ENCODE data around the gene RRP1.

DNA sequence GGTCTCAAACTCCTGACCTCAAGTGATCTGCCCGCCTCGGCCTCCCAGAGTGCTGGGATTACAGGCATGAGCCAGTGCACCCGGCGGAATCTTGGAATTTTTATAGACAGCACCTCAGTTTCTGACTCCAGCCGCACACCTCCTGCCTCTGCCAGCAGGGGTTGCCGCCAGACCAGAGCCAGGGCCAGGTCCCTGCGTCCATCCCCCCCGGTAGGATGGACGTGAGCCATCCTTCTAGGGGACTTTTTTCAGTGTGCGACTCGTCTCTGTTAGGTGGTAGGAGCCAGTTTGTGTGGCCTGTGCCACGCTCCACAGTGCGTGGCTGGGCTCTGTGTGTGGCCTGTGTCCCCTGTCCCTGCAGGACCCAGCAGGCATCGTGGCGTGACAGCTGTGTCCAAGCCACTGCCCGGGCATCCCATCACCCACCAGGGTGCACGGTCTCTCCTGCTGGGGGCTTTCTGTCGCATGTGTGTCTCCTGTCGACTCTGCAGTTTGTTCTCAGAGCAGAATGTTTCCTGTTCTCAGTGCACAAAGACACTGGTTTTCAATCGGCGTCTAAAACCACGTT is 28.9 kb upstream of the RRP1 start:
- TF ChIP-seq ZNF274 (IDR thresholded peaks at IDR 0.05; ENCODE audit: low read depth, low read length) (no peak), YY1 (IDR thresholded peaks at IDR 0.05; ENCODE audit: insufficient read depth, insufficient read length) (no peak)
